Subcutaneous preadipocyte (primary cell): Measurements from ENCODE around the gene KRTAP12-3. TPM values are rescaled to one million over a fixed set of nuclear protein-coding genes. Genes with fewer than 3 reads are reported as not detected.

Experiments used
- small RNA-seq: library from RNA; depleted of rRNA; stranded (forward); fragments of <200 nt; gene quantifications from one replicate; pipeline ENCODE3, GENCODE V24; 2012
- total RNA-seq: library from RNA; depleted of rRNA; stranded (reverse); fragments of >200 nt; gene quantifications from 2 replicates; pipeline ENCODE4 v1.2.3, GENCODE V29; 2012

KRTAP12-3 gene, protein sequence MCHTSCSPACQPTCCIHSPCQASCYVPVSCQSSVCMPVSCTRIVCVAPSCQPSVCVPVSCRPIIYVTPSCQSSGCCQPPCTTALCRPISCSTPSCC
- total RNA-seq = not detected in 2 replicates

DNA sequence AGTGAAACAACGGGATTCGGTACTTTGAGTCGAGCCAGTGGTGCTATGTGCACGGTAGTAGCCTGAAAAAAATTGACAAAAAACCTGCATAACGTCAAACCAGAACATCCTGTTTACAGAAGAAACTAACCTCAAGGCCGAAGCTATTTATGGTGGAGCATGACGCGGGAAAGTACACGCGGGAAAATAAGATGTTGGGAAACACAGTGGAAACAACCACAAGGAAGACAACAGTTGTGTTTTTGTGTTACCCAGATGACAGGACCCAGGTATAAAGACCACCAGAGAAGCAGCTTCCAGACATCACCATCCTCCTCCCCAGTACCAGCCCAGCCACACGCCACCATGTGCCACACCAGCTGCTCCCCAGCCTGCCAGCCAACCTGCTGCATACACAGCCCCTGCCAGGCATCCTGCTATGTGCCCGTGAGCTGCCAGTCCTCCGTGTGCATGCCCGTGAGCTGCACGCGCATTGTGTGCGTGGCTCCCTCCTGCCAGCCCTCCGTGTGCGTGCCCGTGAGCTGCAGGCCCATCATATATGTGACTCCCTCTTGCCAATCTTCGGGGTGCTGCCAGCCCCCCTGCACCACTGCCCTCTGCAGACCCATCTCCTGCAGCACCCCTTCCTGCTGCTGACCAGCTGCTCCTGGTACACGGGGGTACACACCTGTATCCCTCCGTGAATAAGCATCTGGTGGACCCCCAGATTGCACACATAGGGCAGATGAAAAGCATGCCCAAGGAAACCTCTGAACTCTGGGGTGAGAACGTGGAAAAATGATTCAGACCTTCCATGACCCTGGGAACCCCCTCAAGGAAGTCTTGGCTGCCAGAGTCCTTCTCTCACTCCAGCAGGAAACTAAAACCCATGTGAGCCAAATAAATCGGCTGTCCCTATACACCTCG, at the start of gene KRTAP12-3:
KRTAP12-3 (plus strand) TSS at position 298 of the 906 bp plus-strand sequence; CDS start at position 346, 48 bp downstream.

DNA sequence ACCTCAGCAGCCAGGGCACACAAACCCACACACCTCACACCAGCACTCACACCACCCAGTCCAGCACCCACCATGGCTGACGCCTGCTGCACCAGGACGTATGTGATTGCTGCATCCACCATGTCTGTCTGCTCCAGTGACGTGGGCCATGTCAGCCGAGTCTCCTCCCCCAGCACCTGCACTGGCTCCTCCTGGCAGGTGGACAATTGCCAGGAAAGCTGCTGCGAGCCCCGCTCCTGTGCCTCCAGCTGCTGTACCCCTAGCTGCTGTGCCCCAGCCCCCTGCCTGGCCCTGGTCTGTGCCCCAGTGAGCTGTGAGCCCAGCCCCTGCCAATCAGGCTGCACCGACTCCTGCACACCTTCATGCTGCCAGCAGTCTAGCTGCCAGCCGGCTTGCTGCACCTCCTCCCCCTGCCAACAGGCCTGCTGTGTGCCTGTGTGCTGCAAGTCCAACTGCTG, 45.7 kb upstream of the KRTAP12-3 start, which contains the start of gene KRTAP10-8:
KRTAP10-8 (plus strand) TSS at position 51 of the 458 bp plus-strand sequence; CDS start at position 73, 22 bp downstream.

DNA sequence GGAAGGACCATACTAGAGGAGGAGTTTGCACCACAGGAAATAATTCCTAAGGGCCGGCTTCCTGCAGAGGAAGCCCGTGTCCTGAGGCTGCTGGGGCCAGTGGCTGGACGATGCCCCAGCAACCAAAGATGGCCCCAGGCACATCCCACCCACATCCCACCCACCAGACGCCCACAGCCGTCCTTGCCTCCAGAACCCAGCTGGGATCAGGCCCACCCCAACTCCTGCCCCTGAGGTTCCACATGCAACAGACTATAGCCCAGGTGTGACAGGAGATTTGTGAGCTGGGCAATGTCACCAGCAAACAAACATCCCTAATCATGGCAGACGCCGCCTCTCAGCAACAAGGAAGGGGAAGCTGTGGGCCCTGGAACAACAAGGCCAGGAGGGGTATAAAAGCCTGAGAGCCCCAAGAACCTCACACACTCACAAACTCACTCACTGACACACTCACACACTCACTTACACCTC, 31.0 kb upstream of the KRTAP12-3 start, which contains the start of gene KRTAP10-9:
KRTAP10-9 (plus strand) TSS at position 421 of the 471 bp plus-strand sequence. CDS start 79 bp downstream, outside the sequence.

DNA sequence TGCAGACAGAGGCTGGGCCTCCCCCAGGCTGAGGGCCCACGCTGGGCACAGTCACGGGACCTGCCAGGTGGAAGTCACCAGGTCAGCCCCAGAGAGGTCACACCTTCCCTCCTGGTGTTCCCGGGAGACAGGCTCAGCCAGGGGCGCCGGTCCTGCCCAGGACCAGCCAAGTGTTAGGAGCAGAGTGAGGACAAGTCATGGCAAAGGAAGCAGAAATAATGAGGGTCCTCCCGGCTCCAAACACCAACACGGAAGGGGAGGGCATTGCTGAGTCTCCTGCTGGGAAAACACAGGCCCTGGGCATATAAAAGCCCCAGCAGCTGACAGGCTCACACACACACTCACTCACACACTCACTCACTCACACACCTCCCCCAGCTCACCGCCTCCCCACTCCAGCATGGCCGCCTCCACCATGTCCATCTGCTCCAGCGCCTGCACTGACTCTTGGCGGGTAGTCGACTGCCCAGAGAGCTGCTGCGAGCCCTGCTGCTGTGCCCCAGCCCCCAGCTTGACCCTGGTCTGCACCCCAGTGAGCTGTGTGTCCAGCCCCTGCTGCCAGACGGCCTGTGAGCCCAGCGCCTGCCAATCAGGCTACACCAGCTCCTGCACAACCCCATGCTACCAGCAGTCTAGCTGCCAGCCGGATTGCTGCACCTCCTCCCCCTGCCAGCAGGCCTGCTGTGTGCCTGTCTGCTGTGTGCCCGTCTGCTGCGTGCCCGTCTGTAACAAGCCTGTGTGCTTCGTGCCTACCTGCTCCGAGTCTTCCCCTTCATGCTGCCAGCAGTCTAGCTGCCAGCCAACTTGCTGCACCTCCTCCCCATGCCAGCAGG, 20.5 kb upstream of the KRTAP12-3 start, which contains the start of gene KRTAP10-10:
KRTAP10-10 (plus strand) TSS at position 339 of the 833 bp plus-strand sequence; CDS start at position 401, 62 bp downstream.

DNA sequence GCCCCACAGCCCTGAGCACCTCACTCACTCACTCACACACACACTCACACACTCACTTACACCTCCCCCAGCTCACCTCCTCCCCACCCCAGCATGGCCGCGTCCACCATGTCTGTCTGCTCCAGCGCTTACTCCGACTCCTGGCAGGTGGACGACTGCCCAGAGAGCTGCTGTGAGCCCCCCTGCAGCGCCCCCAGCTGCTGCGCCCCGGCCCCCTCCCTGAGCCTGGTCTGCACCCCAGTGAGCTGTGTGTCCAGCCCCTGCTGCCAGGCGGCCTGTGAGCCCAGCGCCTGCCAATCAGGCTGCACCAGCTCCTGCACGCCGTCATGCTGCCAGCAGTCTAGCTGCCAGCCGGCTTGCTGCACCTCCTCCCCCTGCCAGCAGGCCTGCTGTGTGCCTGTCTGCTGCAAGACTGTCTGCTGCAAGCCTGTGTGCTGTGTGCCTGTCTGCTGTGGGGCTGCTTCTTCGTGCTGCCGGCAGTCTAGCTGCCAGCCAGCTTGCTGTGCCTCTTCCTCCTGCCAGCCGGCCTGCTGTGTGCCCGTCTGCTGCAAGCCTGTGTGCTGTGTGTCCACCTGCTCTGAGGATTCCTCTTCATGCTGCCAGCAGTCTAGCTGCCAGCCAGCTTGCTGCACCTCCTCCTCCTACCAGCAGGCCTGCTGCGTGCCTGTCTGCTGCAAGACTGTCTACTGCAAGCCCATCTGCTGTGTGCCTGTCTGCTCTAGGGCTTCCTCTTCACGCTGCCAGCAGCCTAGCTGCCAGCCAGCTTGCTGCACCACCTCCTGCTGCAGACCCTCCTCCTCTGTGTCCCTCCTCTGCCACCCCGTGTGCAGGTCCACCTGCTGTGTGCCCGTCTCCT, 11.1 kb upstream of the KRTAP12-3 start, which contains the start of gene KRTAP10-11:
KRTAP10-11 (plus strand) TSS at position 49 of the 856 bp plus-strand sequence; CDS start at position 94, 45 bp downstream.

DNA sequence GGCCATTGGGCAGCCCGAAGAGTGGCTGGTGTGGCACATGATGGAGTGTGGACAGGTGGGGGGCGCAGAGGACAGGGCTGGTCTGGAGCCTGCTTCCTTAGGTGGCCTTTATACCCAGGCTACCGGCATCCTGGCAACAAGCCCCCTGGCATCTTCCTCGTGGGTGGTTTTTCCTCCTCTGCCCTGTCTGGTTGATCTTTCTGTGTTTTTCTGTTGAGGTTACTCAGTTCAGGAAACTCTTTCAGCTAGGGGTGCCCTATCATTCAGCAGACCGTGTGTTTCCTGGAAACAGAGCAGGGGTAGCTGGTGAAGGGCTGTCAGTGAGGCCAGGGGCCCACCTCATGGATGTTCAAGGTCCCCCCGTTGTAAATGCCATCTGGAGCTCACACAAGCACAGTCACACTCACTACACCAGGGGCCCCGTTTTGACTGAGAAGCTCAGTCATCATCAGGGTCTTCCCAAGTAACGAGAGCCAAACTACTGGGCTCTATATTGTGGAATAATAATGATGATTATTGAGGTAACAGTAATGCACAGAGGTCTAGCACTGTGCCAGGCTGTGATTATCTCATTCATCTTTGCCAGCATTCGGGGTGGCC, 3.1 kb upstream of the KRTAP12-3 start, which contains the start of gene KRTAP12-4:
KRTAP12-4 (minus strand) TSS at position 84 of the 600 bp plus-strand sequence; CDS start at position 39, 45 bp downstream.

DNA sequence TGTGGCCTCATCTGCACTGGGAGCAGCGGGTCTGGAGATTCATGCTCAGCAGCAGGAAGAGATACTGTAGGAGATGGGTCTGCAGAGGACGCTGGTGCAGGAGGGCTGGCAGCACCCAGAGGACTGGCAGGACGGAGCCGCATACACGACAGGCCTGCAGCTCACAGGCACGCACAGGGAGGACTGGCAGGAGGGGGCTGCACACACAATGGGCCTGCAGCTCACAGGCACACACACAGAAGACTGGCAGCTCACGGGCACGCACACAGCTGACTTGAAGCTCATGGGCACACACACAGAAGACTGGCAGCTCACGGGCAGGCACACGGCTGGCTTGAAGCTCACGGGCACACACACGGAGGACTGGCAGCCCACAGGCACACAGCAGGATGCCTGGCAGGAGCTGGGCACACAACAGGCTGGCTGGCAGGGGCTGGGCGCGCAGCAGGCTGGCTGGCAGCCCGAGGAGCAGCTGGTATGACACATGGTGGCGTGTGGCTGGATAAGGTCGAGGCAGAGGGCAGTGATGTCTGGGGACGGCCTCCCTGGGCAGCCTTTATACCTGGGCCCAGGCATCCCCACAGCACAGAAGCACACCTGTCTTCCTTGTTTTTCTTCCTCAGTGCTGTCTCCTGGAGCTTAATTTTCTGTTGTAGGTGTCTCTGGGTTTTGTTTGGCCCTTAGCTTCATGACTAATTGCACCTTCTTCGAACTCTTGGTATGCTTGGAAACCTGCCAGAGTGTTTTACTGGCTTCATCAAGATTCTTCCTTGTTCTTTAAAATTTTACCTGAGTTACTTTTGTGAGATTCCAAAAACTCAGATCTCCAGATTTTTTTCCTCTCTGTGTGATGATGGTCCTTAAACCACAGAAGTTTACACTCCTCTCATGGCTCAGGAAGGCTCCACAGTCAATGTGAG, 8.9 kb downstream of the KRTAP12-3 start, which contains the start of gene KRTAP12-2:
KRTAP12-2 (minus strand) TSS at position 527 of the 920 bp plus-strand sequence; CDS start at position 486, 41 bp downstream.

DNA sequence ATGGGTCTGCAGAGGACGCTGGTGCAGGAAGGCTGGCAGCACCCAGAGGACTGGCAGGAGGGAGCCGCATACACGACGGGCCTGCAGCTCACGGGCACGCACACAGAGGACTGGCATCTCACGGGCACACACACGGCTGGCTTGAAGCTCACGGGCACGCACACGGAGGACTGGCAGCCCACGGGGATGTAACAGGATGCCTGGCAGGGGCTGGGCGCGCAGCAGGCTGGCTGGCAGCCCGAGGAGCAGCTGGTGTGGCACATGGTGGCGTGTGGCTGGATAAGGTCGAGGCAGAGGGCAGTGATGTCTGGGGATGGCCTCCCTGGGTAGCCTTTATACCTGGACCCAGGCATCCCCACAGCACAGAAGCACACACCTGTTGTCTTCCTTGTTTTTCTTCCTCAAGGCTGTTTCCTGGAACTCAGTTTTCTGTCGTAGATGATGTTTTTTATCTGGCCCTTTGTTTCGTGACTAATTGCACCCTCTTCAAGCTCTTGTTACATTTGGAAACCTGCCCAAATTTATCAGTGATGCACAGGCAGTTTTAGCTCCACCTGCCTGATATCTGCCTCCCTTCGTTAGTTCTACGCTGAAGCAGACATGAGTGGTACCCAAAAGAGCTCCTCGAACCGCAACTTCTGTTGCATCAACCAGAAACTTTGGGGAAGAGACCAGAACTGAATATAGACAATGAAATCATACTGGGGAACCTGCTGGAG, 24.3 kb downstream of the KRTAP12-3 start, which contains the start of gene KRTAP12-1:
KRTAP12-1 (minus strand) TSS at position 303 of the 719 bp plus-strand sequence; CDS start at position 263, 40 bp downstream.

DNA sequence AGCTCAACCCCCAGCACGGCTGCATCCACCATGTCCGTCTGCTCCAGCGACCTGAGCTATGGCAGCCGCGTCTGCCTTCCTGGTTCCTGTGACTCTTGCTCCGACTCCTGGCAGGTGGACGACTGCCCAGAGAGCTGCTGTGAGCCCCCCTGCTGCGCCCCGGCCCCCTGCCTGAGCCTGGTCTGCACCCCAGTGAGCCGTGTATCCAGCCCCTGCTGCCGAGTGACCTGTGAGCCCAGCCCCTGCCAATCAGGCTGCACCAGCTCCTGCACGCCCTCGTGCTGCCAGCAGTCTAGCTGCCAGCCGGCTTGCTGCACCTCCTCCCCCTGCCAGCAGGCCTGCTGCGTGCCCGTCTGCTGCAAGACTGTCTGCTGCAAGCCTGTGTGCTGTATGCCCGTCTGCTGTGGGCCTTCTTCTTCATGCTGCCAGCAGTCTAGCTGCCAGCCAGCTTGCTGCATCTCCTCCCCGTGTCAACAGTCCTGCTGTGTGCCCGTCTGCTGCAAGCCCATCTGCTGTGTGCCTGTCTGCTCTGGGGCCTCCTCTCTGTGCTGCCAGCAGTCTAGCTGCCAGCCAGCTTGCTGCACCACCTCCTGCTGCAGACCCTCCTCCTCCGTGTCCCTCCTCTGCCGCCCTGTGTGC, 39.6 kb downstream of the KRTAP12-3 start, which contains the start of gene KRTAP10-12:
KRTAP10-12 (plus strand) TSS at position 1 of the 639 bp plus-strand sequence; CDS start at position 31, 30 bp downstream.

Small RNAs within 50 kb of the gene (small RNA-seq; reads per million reads assigned to genes)
- gene KRTAP12-6P = not detected

Other genes with a start within 250 kb of the KRTAP12-3 start
- gene LRRC3, start 202.4 kb upstream of the KRTAP12-3 start, total RNA-seq = 1.2 and 1.5 TPM in 2 replicates
- gene KRTAP10-1, start 117.7 kb upstream of the KRTAP12-3 start, total RNA-seq = not detected in 2 replicates
- not detected in 2 replicates for gene KRTAP10-2, start 106.4 kb upstream of the KRTAP12-3 start, total RNA-seq
- gene KRTAP10-3, start 99.1 kb upstream of the KRTAP12-3 start, total RNA-seq = not detected in 2 replicates
- gene KRTAP10-4, start 84.2 kb upstream of the KRTAP12-3 start, total RNA-seq = not detected in 2 replicates
- not detected in 2 replicates for gene KRTAP10-5, start 77.3 kb upstream of the KRTAP12-3 start, total RNA-seq
- not detected in 2 replicates for gene KRTAP10-6, start 65.4 kb upstream of the KRTAP12-3 start, total RNA-seq
- not detected in 2 replicates for gene KRTAP10-7, start 57.3 kb upstream of the KRTAP12-3 start, total RNA-seq
- not detected in 2 replicates for gene KRTAP10-8, start 45.9 kb upstream of the KRTAP12-3 start, total RNA-seq
- not detected in 2 replicates for gene KRTAP10-9, start 30.8 kb upstream of the KRTAP12-3 start, total RNA-seq
- not detected in 2 replicates for gene KRTAP10-10, start 20.6 kb upstream of the KRTAP12-3 start, total RNA-seq
- not detected in 2 replicates for gene KRTAP10-11, start 11.5 kb upstream of the KRTAP12-3 start, total RNA-seq
- not detected in 2 replicates for gene KRTAP12-4, start 3.3 kb upstream of the KRTAP12-3 start, total RNA-seq
- gene KRTAP12-2, start 9.0 kb downstream of the KRTAP12-3 start, total RNA-seq = not detected in 2 replicates
- gene KRTAP12-1, start 24.2 kb downstream of the KRTAP12-3 start, total RNA-seq = not detected in 2 replicates
- not detected in 2 replicates for gene KRTAP10-12, start 39.2 kb downstream of the KRTAP12-3 start, total RNA-seq
- not detected in 2 replicates for gene TSPEAR, start 53.6 kb downstream of the KRTAP12-3 start, total RNA-seq
- gene UBE2G2, start 143.9 kb downstream of the KRTAP12-3 start, total RNA-seq = 92.7 and 94.8 TPM in 2 replicates
- 69.0 and 84.1 TPM in 2 replicates for gene SUMO3, start 160.1 kb downstream of the KRTAP12-3 start, total RNA-seq
- gene PTTG1IP, start 215.8 kb downstream of the KRTAP12-3 start, total RNA-seq = 108 and 111 TPM in 2 replicates